Activated T-cell treated with anti-CD3 and anti-CD28 coated beads for 24 hours (primary cell): ENCODE results near the gene ARID1B.

Source experiments
- DNase-seq: peaks from one replicate; pipeline ENCODE4 v3.0.0-alpha.2; 2020; ENCODE audit warnings: low read depth

Gene ARID1B

GRCh38 chr6:157076451-157076822, 299.3 kb downstream of the ARID1B start:
- no peak for DNase-seq

DNA sequence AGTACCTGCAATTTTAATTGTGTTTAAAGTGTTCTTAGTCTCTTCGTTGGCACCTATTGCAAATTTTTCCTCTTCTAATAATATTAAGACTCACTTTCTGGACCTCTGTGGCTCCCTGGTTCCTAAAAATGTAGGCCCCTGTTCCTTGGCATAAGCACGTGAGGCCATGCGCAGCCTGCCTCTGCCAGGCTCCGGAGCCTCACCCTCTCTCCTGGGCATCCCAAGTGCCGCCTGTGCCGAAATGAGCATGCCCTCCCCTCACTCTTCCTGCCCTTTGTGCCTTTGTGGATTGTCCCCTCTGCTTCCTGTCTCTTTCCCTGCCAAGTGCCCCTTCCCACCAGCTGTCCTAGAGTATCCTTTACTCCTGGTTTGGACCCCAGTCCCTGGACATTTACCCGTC, 300.1 kb downstream of the ARID1B start:
- no peak for DNase-seq

DNA sequence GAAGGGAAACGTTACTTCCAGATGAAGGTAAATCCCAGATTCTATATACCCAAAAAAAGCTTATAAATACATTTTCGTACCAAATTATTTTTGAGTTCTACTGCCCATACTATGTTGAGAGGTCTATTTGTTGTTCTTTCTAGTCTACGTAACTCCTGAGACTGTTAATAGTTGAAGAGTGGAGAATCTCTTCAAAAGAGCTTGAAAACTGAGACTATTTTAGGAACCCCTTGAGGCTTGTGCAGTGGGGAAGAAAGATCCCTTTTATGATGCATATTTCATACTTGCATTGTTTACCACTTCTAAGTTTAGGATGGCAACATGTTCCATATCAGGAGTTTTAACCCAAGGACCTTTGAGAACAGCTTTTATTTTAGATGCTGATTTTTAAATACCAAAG, 301.1 kb downstream of the ARID1B start:
- DNase-seq = no peak

DNA sequence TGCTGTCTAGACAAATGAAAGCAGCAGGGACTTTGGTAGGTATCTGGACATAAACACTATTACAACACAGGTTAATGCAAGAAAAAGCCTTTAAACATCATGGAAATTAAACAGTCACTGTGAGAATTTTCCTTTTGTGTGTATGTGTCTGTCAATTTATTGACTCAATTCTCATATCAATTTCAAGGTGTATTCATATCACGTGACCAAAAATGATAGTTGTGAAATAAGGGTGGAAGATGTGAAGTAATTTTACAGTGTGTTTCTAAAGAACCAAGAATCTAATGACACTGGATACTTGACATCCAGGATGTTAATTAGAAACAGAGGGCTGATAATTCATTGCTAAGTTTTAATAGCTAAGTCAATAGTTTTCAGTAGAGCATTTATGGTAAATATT, 302.1 kb downstream of the ARID1B start:
- no peak for DNase-seq

- DNase-seq = no peak
Observed at GRCh38 chr6:157079771-157080170, 302.6 kb downstream of the ARID1B start.

DNA sequence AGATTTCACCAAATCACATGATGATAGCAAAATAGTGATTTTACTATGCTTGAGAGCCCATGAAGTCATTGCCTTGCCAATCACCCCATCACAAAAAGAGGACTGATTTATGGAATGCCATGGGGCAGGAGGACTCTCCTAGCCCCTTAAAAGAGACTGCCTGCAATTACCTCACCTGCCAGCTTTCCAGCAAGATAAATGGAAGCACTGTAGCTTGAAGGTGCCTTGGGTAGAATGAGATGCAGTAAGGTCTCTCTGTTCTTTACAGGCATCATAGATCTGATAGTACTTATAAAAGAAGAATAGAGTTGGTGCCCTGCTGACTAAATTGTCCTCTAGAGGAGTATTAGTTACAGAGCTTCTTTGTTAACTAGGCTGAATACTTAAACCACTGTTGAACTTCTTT, 303.8 kb downstream of the ARID1B start:
- DNase-seq = no peak

- no peak for DNase-seq
Observed at GRCh38 chr6:157083343-157083742, 306.2 kb downstream of the ARID1B start.

DNA sequence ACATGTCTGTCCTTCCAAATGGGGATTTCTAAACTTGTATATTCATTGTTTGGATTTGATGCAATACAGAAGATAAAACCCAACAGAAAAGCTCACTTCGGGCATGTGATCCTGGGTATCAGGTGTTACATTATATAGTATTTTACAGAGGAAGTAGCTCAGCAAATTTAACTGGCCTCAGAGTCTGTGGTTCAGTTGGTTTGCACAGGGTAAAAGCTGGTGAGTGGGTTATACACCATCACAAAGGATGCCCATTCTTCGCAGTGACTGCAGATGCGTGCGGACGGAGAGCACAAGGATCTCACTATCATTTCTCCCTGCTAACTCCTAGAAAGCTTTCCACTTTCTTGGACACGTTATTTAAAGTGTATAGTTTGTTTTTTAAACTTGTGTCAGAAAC, 309.5 kb downstream of the ARID1B start:
- DNase-seq = no peak

- DNase-seq = no peak
Observed at GRCh38 chr6:157087974-157088373, 310.8 kb downstream of the ARID1B start.

GRCh38 chr6:157088841-157089240, 311.7 kb downstream of the ARID1B start:
- DNase-seq = no peak

DNA sequence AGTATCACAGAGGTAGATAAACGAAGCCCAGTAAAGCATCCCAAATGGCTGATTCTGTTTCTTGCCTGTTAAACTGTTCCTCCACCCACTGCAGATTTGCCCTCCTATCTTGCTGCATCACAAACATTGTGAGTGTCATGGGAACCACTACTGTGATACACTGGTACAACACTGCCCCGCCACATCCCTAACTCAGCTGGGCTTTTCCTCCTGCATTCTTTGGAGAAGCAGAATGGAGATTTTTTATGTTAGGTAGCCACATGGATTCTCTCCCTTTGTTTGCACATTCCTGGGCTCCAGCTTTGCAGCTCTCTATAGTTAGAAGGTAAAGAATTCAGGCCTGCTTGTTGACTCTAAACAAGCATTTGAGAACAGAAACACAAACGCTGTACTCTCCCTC, 312.1 kb downstream of the ARID1B start:
- no peak for DNase-seq

GRCh38 chr6:157089851-157090250, 312.7 kb downstream of the ARID1B start:
- DNase-seq = no peak

DNA sequence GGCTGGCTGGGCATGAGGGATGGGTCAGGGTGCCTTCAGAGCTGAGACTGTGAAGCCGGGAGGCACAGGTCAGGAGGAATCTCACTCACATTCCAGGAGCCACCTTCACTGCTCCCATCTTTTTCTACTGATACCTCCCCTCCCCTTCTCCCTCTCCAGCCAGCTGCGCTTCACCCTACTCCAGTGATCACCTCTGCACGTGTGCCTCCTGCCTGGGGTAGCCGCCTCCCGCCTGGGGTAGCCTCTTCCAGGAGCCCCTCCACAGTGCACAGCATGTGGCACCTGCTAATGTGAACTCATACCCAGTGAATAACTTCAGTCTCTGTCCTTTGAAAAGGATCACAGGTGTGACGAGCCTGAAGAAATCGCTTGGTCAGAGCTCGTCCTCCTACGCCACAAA, 313.6 kb downstream of the ARID1B start:
- DNase-seq = no peak

DNA sequence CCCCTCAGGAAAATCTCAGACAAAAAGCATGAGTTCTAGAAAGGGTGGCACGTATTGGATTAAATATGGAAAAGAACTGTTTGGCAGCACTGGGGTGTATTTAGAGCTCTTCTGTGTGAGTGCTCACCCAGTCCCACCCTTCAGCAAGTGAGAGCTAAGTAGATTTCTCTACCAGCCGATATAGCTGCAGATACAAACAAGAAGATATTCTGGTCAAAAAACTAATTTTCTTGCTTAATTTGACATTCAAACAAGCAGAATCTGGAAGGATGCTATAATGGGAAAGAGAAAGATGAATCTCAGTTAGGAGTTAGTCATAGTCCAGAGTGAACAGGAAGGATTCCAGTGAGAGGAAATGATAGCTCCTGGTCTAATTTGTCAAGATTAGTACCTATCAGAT, 314.1 kb downstream of the ARID1B start:
- DNase-seq = no peak

GRCh38 chr6:157091856-157092460, 314.8 kb downstream of the ARID1B start:
- no peak for DNase-seq

- DNase-seq = no peak
Observed at GRCh38 chr6:157092736-157093135, 315.6 kb downstream of the ARID1B start.

- DNase-seq = no peak
Observed at GRCh38 chr6:157093536-157093935, 316.4 kb downstream of the ARID1B start.

DNA sequence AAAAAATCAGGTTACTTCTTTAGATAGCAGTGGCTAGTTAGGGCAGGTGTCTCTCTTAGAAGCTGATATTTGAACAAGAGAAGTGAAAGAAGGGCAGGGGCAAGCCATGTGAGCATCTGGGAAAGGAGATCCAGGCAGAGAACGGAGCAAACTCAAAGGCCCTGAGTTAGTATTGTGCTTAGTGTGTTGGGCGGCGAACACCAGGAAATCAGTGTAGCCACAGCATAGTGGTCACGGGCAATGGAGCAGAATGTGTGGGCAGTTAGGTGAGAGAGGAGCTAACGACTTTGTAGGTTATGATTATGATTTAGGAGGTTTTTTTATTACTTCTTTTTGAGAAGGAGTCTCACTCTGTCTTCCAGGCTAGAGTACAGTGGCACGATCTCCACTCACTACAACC, 316.9 kb downstream of the ARID1B start:
- no peak for DNase-seq

- no peak for DNase-seq
Observed at GRCh38 chr6:157095084-157095483, 317.9 kb downstream of the ARID1B start.

GRCh38 chr6:157095569-157095968, 318.4 kb downstream of the ARID1B start:
- DNase-seq = no peak

DNA sequence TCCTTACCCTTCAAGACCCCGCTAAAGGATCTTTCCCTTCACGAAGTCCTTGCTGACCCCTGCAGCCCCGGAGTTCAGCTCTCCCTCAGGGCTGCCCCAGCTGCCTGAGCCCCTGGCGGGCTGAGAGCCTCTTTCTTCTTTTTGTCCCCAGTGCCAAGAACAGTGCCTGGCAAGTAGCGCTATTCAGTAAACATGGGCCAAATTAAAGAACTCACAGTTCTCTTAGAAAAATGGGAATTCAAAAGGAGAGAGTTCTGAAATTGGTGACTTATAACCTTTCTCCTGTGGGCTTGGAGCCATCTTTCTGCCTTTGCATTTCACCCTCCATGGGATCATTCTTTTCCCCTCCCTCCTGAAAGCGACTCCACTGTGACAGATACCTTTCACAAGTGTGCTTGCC, 318.9 kb downstream of the ARID1B start:
- DNase-seq = no peak

- no peak for DNase-seq
Observed at GRCh38 chr6:157096522-157096921, 319.3 kb downstream of the ARID1B start.

GRCh38 chr6:157097255-157097955, 320.2 kb downstream of the ARID1B start:
- DNase-seq = no peak

- no peak for DNase-seq
Observed at GRCh38 chr6:157098999-157099398, 321.8 kb downstream of the ARID1B start.
